HepG2 (cell line): ENCODE results near the gene HPD. TPM values are rescaled to one million over a fixed set of nuclear protein-coding genes. Genes with fewer than 3 reads are reported as not detected.

Experiments
- ATAC-seq: fragments of 200-7000 bp; cut with Tn5 transposase; 3 replicates; pipeline ENCODE4 v1.9.1; 2020; ENCODE audit warnings: mild to moderate bottlenecking, moderate library complexity
- BruUV-seq: library from RNA; stranded (reverse); fragments of 400-500 nt; replicated peaks from 2 replicates; lab custom pipeline; 2021; lab: Mats Ljungman, UMichigan
- CTCF ChIA-PET: fragments of 300-600 bp; formaldehyde crosslinking; extraction: SDS; loops from one replicate; lab custom pipeline; 2021; ENCODE audit warnings: low total read pairs, inconsistent platforms, low intra/inter-chr PET ratio; lab: Yijun Ruan, JAX
- POLR2A ChIA-PET: fragments of 350-600 bp; sonication (Branson Sonifier 250); formaldehyde crosslinking; loops from one replicate; lab custom pipeline; 2020; ENCODE audit warnings: antibody characterized with exemption, inconsistent platforms; lab: Yijun Ruan, JAX
- DNase-seq: peaks from one replicate; pipeline ENCODE4 v3.0.0-alpha.2; 2015; ENCODE audit warnings: low spot score
- FAIRE-seq: peaks from 3 replicates; lab custom pipeline; 2011; peaks lifted over from hg19 to GRCh38; lab: Jason Lieb, UNC
- H2AFZ ChIP-seq: one replicate; pipeline ENCODE4 v1.6.1; 2011; ENCODE audit warnings: low read length, inconsistent platforms
- H3K27ac ChIP-seq: fragments of 300-600 bp; 3 replicates; pipeline ENCODE4 v1.8.0; 2011; ENCODE audit warnings: mixed run types, mild to moderate bottlenecking, mixed read lengths, low read length, inconsistent platforms; ENCODE audit not compliant: insufficient read depth; ENCODE audit errors: extremely low read length
- H3K27me3 ChIP-seq, 2 experiments: fragments of 200-600 bp in 1 of 2; 2 replicates in 1 of 2; 3 replicates in 1 of 2; pipeline versions ENCODE4 v1.6.0 to v1.8.0; 2011; ENCODE audit warnings: low read length in 2 of 2, mild to moderate bottlenecking in 2 of 2, moderate library complexity in 2 of 2, inconsistent platforms in 1 of 2; ENCODE audit not compliant: insufficient read depth in 2 of 2, control insufficient read depth in 1 of 2
- H3K36me3 ChIP-seq, 2 experiments: fragments of 200-600 bp in 1 of 2; replicated peaks in 1 of 2; 2 replicates in 1 of 2; 3 replicates in 1 of 2; pipeline versions ENCODE4 v1.5.1 to v1.8.0; 2011; ENCODE audit warnings: low read length in 2 of 2, inconsistent platforms in 1 of 2; ENCODE audit not compliant: insufficient read depth in 2 of 2, control insufficient read depth in 1 of 2
- H3K4me1 ChIP-seq: 2 replicates; pipeline ENCODE4 v1.5.1; 2012; ENCODE audit warnings: low read length, inconsistent platforms; ENCODE audit not compliant: insufficient read depth
- H3K4me2 ChIP-seq: 2 replicates; pipeline ENCODE4 v1.6.0; 2011; ENCODE audit warnings: low read depth, low read length, inconsistent platforms
- H3K4me3 ChIP-seq, 3 experiments: fragments of 200-600 bp in 1 of 3; sonication (generic), shearing (Covaris generic) in 1 of 3; replicated peaks in 1 of 3; 2 replicates each; pipeline ENCODE4 v1.5.1; 2011 to 2016; ENCODE audit warnings: low read length in 3 of 3, inconsistent platforms in 2 of 3, low read depth in 2 of 3, mild to moderate bottlenecking in 2 of 3, control low read depth in 1 of 3, mixed read lengths in 1 of 3; ENCODE audit not compliant: insufficient read depth in 1 of 3
- H3K79me2 ChIP-seq: one replicate; pipeline ENCODE4 v1.6.1; 2011; ENCODE audit warnings: low read length, inconsistent platforms; ENCODE audit not compliant: insufficient read depth
- H3K9ac ChIP-seq: 2 replicates; pipeline ENCODE4 v1.6.0; 2011; ENCODE audit warnings: mild to moderate bottlenecking, low read depth, low read length, inconsistent platforms; ENCODE audit not compliant: insufficient read depth
- H3K9me3 ChIP-seq: 2 replicates; pipeline ENCODE4 v1.5.1; 2012; ENCODE audit warnings: mild to moderate bottlenecking, low read length
- H4K20me1 ChIP-seq: 2 replicates; pipeline ENCODE4 v1.6.0; 2011; ENCODE audit warnings: inconsistent platforms, mild to moderate bottlenecking, low read length, moderate library complexity; ENCODE audit not compliant: insufficient read depth
- ZNF121 ChIP-seq: sonication (generic); formaldehyde crosslinking; IDR thresholded peaks from 2 replicates; pipeline ENCODE4 v1.5.0; 2020; ENCODE audit warnings: mild to moderate bottlenecking, missing genetic modification reagents
- ZNF737 ChIP-seq: sonication (generic); formaldehyde crosslinking; IDR thresholded peaks from 2 replicates; pipeline ENCODE4 v1.5.0; 2020; ENCODE audit warnings: missing genetic modification reagents, mild to moderate bottlenecking, borderline replicate concordance
- whole genome bisulfite sequencing: methylation state at CpG from one replicate; pipeline ENCODE4 v1.1.6; 2017; ENCODE audit warnings: low lambda C conversion rate; 5-methylcytosine and 5-hydroxymethylcytosine counted together
- in situ Hi-C: cut with HindIII; loops from 2 replicates; pipeline ENCODE4 v1.10.0; 2017; ENCODE audit warnings: low pct_unique_long_range_greater_than_20kb; ENCODE audit not compliant: extremely low pct_ligation_motif_present
- intact Hi-C: fragments of 100-400 bp; cut with micrococcal nuclease; formaldehyde crosslinking; loops from one replicate; pipeline ENCODE4 v1.10.0; 2022; ENCODE audit not compliant: unreplicated experiment
- polyA plus RNA-seq, 8 experiments: library from polyadenylated mRNA; depleted of rRNA in 3 of 8; stranded (reverse) in 7 of 8; unstranded in 1 of 8; fragments of >200 nt; fragmentation: Illumina TruSeq in 4 of 8; extraction: Trizol in 4 of 8; gene quantifications; 2 replicates each; pipeline versions ENCODE4 v1.2.1 to v1.2.3, GENCODE V29; 2011 to 2016; ENCODE audit warnings: low read depth in 4 of 8, missing spikeins in 1 of 8, mixed read lengths in 1 of 8; ENCODE audit not compliant: insufficient read depth in 1 of 8
- total RNA-seq, 5 experiments: library from RNA; depleted of rRNA; stranded (reverse); fragments of >200 nt; fragmentation: Illumina TruSeq; extraction: Trizol; gene quantifications; 2 replicates each; pipeline ENCODE4 v1.2.3, GENCODE V29; 2016; ENCODE audit warnings: low read depth in 1 of 5
- TF ChIP-seq, protein P1 (sequence below): sonication (generic); formaldehyde crosslinking; IDR thresholded peaks from 2 replicates; pipeline ENCODE4 v1.4.0; 2020; ENCODE audit warnings: missing genetic modification reagents

HPD gene
- total and polyA plus RNA-seq, 2 of the 13 experiments (the other 11 are each of a cell fraction or from before 2014, with no cell fraction given), result 120 to 195 TPM

DNA sequence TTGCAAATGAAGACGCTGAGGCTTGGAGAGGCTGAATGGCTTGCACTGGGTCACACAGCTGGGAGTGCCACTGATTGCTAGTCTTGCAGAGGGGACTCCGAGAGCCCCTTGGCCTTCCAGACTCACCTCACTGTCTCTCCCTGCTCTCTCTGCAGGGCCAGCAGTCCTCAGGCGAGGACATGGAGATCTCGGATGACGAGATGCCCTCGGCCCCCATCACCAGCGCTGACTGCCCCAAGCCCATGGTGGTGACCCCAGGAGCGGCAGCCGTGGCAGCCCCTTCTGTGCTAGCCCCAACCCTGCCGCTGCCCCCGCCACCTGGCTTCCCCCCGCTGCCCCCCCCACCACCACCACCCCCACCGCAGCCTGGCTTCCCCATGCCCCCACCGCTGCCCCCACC, 44.7 kb downstream of the HPD start:
- POLR2A ChIA-PET, result interaction anchor here (14.5 kb wide), 1 partner anchor 17 kb away, joined by 393 read pairs; the partner anchor contains the start of genes RHOF and SETD1B
- in situ Hi-C loops (no loop called here), intact Hi-C loops (no loop called here)
- FAIRE-seq, result no peak
- H3K9me3 ChIP-seq, result no peaks in the 10 kb centered on the region
- H3K9ac ChIP-seq, result no peak overlapping the region
- DNase-seq, result no peak
- H2AFZ ChIP-seq, result no peak overlapping the region
- no TSS peak for BruUV-seq
- peaks cover 28% of the 10 kb centered on the region for H3K4me1 ChIP-seq
- TF ChIP-seq ZNF737, result no peak
- TF ChIP-seq ZNF121 (CRISPR knock-in tag), result no peak
- TF ChIP-seq, protein P1, sequence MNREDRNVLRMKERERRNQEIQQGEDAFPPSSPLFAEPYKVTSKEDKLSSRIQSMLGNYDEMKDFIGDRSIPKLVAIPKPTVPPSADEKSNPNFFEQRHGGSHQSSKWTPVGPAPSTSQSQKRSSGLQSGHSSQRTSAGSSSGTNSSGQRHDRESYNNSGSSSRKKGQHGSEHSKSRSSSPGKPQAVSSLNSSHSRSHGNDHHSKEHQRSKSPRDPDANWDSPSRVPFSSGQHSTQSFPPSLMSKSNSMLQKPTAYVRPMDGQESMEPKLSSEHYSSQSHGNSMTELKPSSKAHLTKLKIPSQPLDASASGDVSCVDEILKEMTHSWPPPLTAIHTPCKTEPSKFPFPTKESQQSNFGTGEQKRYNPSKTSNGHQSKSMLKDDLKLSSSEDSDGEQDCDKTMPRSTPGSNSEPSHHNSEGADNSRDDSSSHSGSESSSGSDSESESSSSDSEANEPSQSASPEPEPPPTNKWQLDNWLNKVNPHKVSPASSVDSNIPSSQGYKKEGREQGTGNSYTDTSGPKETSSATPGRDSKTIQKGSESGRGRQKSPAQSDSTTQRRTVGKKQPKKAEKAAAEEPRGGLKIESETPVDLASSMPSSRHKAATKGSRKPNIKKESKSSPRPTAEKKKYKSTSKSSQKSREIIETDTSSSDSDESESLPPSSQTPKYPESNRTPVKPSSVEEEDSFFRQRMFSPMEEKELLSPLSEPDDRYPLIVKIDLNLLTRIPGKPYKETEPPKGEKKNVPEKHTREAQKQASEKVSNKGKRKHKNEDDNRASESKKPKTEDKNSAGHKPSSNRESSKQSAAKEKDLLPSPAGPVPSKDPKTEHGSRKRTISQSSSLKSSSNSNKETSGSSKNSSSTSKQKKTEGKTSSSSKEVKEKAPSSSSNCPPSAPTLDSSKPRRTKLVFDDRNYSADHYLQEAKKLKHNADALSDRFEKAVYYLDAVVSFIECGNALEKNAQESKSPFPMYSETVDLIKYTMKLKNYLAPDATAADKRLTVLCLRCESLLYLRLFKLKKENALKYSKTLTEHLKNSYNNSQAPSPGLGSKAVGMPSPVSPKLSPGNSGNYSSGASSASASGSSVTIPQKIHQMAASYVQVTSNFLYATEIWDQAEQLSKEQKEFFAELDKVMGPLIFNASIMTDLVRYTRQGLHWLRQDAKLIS, result no peak
- CTCF ChIA-PET, result interaction anchor here (4.5 kb wide), 1 partner anchor 20 kb away, joined by 89 read pairs; the partner anchor contains the start of gene RHOF
- no peak overlapping the region for H3K27ac ChIP-seq
- H3K4me2 ChIP-seq, result no peak overlapping the region
- WGBS, result 100% methylated on average over 6 of the region's 14 CpGs
- no peaks in the 10 kb centered on the region for H3K27me3 ChIP-seq
- no peak for ATAC-seq
- peaks cover 20 to 47% of the 10 kb centered on the region in 2 experiments; a peak in 4 of 5 replicates for H3K36me3 ChIP-seq
- H3K79me2 ChIP-seq, result peaks cover 31% of the 10 kb centered on the region
- H3K4me3 ChIP-seq, result no peak overlapping the region
- 0 out of 2 replicates have a peak, but pooled peaks cover 6% of the 10 kb centered on the region for H4K20me1 ChIP-seq
